ENCODE data around the gene CLIP4.

Gene CLIP4

DNA sequence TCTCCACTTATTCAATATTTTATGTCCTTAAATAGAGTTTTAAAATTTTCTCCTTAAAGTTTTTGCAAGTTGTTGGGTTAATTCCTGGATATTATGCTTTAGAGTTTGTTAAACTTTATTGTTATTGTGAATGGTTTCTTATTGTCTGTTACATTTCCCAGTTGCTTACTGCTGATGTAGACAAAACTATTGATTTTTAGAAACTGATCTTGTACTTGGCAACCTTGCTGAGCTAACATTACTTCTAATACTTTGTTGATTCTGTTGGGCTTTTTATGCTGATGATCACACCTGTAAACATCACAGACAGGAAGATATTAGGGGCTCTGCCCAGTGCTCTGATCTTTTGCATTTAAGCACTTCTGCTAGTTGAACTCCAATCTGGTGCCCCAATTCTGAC, 2.8 kb upstream of the CLIP4 start:
- TF ChIP-seq, protein P1, sequence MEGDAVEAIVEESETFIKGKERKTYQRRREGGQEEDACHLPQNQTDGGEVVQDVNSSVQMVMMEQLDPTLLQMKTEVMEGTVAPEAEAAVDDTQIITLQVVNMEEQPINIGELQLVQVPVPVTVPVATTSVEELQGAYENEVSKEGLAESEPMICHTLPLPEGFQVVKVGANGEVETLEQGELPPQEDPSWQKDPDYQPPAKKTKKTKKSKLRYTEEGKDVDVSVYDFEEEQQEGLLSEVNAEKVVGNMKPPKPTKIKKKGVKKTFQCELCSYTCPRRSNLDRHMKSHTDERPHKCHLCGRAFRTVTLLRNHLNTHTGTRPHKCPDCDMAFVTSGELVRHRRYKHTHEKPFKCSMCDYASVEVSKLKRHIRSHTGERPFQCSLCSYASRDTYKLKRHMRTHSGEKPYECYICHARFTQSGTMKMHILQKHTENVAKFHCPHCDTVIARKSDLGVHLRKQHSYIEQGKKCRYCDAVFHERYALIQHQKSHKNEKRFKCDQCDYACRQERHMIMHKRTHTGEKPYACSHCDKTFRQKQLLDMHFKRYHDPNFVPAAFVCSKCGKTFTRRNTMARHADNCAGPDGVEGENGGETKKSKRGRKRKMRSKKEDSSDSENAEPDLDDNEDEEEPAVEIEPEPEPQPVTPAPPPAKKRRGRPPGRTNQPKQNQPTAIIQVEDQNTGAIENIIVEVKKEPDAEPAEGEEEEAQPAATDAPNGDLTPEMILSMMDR (IDR thresholded peaks at IDR 0.05; ENCODE audit: poor library complexity, severe bottlenecking): no peak
- H3K27ac ChIP-seq (ENCODE audit: poor library complexity, severe bottlenecking): no peak overlapping the region
- peaks cover 40% of the 10 kb centered on the region for H3K4me1 ChIP-seq (ENCODE audit: insufficient read depth, poor library complexity, severe bottlenecking)
- no peak overlapping the region for H3K4me3 ChIP-seq (ENCODE audit: severe bottlenecking)
- DNase-seq (ENCODE audit: low spot score): no peak
- H3K36me3 ChIP-seq (ENCODE audit: low read depth): no peaks in the 10 kb centered on the region
- H3K9me3 ChIP-seq (ENCODE audit: severe bottlenecking): no peaks in the 10 kb centered on the region
- no peak for ATAC-seq (ENCODE audit: low read depth)
- H3K27me3 ChIP-seq (ENCODE audit: insufficient read depth, poor library complexity, severe bottlenecking): no peaks in the 10 kb centered on the region

DNA sequence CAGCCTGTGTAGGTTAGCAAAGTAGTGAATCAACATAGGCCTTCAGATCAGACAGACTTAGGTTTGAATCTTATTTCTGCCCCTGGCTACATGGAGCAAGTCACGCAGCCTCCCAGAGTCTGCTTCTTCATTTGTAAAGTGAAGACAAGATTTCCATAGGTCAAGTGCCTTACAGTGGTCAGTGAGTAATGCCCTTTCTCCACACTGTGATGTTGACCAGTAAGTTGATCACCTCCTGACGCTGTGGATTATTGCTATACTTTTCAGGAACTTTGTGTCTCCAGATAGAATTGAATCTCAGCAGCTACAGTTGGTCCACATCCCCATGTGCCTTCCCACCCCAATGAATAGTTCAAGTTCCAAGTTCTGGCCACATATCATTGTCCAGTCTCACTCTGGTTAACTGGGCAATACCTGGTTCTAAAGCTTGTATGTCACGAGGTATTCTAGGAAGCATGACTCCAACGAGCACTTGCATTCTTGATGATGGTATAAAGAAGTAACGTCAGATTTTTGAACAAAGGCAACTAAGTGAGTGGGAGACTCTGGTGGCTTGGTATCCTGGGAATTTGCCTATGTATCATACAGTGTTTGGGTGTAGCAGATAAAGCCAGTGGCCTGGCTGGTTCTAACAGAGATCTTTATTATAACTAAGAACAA, 2.1 kb upstream of the CLIP4 start:
- no peaks in the 10 kb centered on the region for H3K9me3 ChIP-seq (ENCODE audit: severe bottlenecking)

DNA sequence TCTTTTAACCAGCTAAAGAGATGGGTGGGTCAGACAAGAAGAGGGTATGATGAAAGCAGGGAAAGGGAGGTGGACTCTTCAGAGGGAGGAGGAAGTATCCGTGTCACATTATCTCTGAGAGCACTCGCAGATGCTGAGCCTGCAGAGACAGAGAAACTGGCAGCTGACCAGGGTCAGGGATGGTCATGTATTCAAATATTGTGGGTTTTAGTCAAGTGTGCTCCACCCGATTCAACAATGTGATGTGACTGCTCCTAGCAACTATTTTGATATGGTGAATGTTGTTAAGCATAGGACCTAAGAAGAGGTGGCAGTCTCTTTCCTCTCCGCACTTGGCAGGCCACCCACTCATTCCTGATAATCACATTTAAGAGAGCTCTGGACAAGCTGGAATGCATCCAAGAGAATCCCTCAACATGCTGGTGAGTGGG, 1.3 kb upstream of the CLIP4 start:
- no peak for DNase-seq (ENCODE audit: low spot score)
- ATAC-seq (ENCODE audit: low read depth): peak; percentile 22; the same call in 2 of the 3 replicates
- H3K27me3 ChIP-seq (ENCODE audit: insufficient read depth, poor library complexity, severe bottlenecking): no peaks in the 10 kb centered on the region

More for the DNA sequence above, 2.1 kb upstream of the CLIP4 start:
- DNase-seq (ENCODE audit: low spot score): no peak
- Histone ChIP-seq H3K36me3 (ENCODE audit: low read depth) (no peaks in the 10 kb centered on the region), H3K4me3 (ENCODE audit: severe bottlenecking) (no peak overlapping the region), H3K27me3 (ENCODE audit: insufficient read depth, poor library complexity, severe bottlenecking) (no peaks in the 10 kb centered on the region), H3K27ac (ENCODE audit: poor library complexity, severe bottlenecking) (no peak overlapping the region), H3K4me1 (ENCODE audit: insufficient read depth, poor library complexity, severe bottlenecking) (peaks cover 41% of the 10 kb centered on the region)
- TF ChIP-seq, protein P1 (IDR thresholded peaks at IDR 0.05; ENCODE audit: poor library complexity, severe bottlenecking): no peak
- ATAC-seq (ENCODE audit: low read depth): no peak

DNA sequence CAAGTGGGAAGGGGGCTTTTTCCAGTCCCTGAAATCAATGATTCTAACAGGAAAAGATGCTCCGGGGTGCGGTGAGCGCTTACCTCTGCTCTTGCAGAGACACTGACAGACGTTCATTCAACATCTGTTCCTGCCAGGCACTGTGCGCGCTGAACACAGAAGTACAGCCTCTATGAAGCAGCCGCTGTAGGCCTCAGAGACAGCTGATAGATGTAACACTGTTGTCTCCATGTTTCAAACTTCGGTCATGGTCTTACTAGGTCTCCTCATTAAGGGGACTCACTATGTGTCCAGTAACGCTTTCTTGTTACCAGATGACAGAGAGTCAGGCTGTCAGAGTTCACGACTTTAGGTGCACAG, 649 bp upstream of the CLIP4 start:
- TF ChIP-seq, protein P1 (IDR thresholded peaks at IDR 0.05; ENCODE audit: poor library complexity, severe bottlenecking): no peak
- H3K27ac ChIP-seq (ENCODE audit: poor library complexity, severe bottlenecking): peak overlapping the region; percentile 98
- H3K36me3 ChIP-seq (ENCODE audit: low read depth): peaks cover 7% of the 10 kb centered on the region; the same call in 1 of the 2 replicates
- peaks cover 43% of the 10 kb centered on the region for H3K4me1 ChIP-seq (ENCODE audit: insufficient read depth, poor library complexity, severe bottlenecking)
- H3K27me3 ChIP-seq (ENCODE audit: insufficient read depth, poor library complexity, severe bottlenecking): no peaks in the 10 kb centered on the region
- no peak overlapping the region for H3K4me3 ChIP-seq (ENCODE audit: severe bottlenecking)
- no peak for DNase-seq (ENCODE audit: low spot score)
- no peak for ATAC-seq (ENCODE audit: low read depth)
- H3K9me3 ChIP-seq (ENCODE audit: severe bottlenecking): no peaks in the 10 kb centered on the region

More for the DNA sequence above, 1.3 kb upstream of the CLIP4 start:
- H3K4me1 ChIP-seq (ENCODE audit: insufficient read depth, poor library complexity, severe bottlenecking): peaks cover 43% of the 10 kb centered on the region
- no peak overlapping the region for H3K4me3 ChIP-seq (ENCODE audit: severe bottlenecking)
- TF ChIP-seq, protein P1 (IDR thresholded peaks at IDR 0.05; ENCODE audit: poor library complexity, severe bottlenecking): no peak
- peak overlapping the region; percentile 98 for H3K27ac ChIP-seq (ENCODE audit: poor library complexity, severe bottlenecking)
- H3K9me3 ChIP-seq (ENCODE audit: severe bottlenecking): no peaks in the 10 kb centered on the region
- H3K36me3 ChIP-seq (ENCODE audit: low read depth): 0 out of 2 replicates have a peak, but pooled peaks cover 3% of the 10 kb centered on the region
